D341Med (cell line): Measurements from ENCODE around the gene SLC24A3.

Experiments used
- DNase-seq: peaks from one replicate; pipeline ENCODE4 v3.0.0; 2012; ENCODE audit warnings: low spot score

The SLC24A3 gene

GRCh38 chr20:19714579-19714840 is 502.1 kb downstream of the SLC24A3 start:
- no peak for DNase-seq

GRCh38 chr20:19715986-19716385 is 503.5 kb downstream of the SLC24A3 start:
- DNase-seq = no peak

GRCh38 chr20:19718880-19719279 is 506.4 kb downstream of the SLC24A3 start:
- DNase-seq = no peak

- DNase-seq = no peak
Observed at GRCh38 chr20:19720991-19721390, 508.5 kb downstream of the SLC24A3 start.

- no peak for DNase-seq
Observed at GRCh38 chr20:19723051-19723450, 510.6 kb downstream of the SLC24A3 start.

- no peak for DNase-seq
Observed at GRCh38 chr20:19723813-19724430, 511.5 kb downstream of the SLC24A3 start.

- DNase-seq = no peak
Observed at GRCh38 chr20:19725373-19725772, 512.9 kb downstream of the SLC24A3 start.

GRCh38 chr20:19725814-19726525 is 513.5 kb downstream of the SLC24A3 start:
- DNase-seq = no peak

- DNase-seq = no peak
Observed at GRCh38 chr20:19727251-19727847, 514.9 kb downstream of the SLC24A3 start.

- no peak for DNase-seq
Observed at GRCh38 chr20:19729672-19730071, 517.2 kb downstream of the SLC24A3 start.

GRCh38 chr20:19730706-19731105 is 518.3 kb downstream of the SLC24A3 start:
- no peak for DNase-seq

GRCh38 chr20:19734811-19735210 is 522.4 kb downstream of the SLC24A3 start:
- DNase-seq = no peak

- peak; percentile 82 for DNase-seq
Observed at GRCh38 chr20:19735446-19735845, 523.0 kb downstream of the SLC24A3 start.

- DNase-seq = no peak
Observed at GRCh38 chr20:19737025-19737424, 524.6 kb downstream of the SLC24A3 start.

- no peak for DNase-seq
Observed at GRCh38 chr20:19738951-19739350, 526.5 kb downstream of the SLC24A3 start.

GRCh38 chr20:19739351-19739750 is 526.9 kb downstream of the SLC24A3 start:
- DNase-seq = no peak

- DNase-seq = no peak
Observed at GRCh38 chr20:19740512-19740911, 528.1 kb downstream of the SLC24A3 start.

- DNase-seq = no peak
Observed at GRCh38 chr20:19741924-19742323, 529.5 kb downstream of the SLC24A3 start.

GRCh38 chr20:19742974-19743639 is 530.7 kb downstream of the SLC24A3 start:
- DNase-seq = no peak

- DNase-seq = no peak
Observed at GRCh38 chr20:19743640-19743995, 531.2 kb downstream of the SLC24A3 start.

- no peak for DNase-seq
Observed at GRCh38 chr20:19745106-19745505, 532.7 kb downstream of the SLC24A3 start.

- DNase-seq = no peak
Observed at GRCh38 chr20:19745584-19745983, 533.1 kb downstream of the SLC24A3 start.

GRCh38 chr20:19746396-19746795 is 534.0 kb downstream of the SLC24A3 start:
- no peak for DNase-seq
